CD14-positive monocyte (primary cell): Measurements from ENCODE around the gene MUC5AC. TPM values are rescaled to one million over a fixed set of nuclear protein-coding genes. Genes with fewer than 3 reads are reported as not detected.
"Not testable (repeated sequence)": the region's sequence is repeated elsewhere in the genome, so short reads cannot be mapped to it uniquely, and the experiment has no call there.

ENCODE experiments used
- DNase-seq, 3 donors: peaks; one replicate each; pipeline ENCODE4 v3.0.0-alpha.2; 2011 to 2022
- H2AFZ ChIP-seq: 2 replicates; pipeline ENCODE4 v1.6.0; 2012; ENCODE audit warnings: mild to moderate bottlenecking, low read depth, low read length, inconsistent platforms; ENCODE audit not compliant: insufficient read depth, poor library complexity, severe bottlenecking
- H3K27ac ChIP-seq, 2 donors: 1 replicate in 1 of 2; 2 replicates in 1 of 2; pipeline ENCODE4 v1.5.1; 2012 to 2013; ENCODE audit warnings: low read length in 2 of 2, control low read depth in 1 of 2, inconsistent platforms in 1 of 2, low read depth in 1 of 2, mild to moderate bottlenecking in 1 of 2
- H3K27me3 ChIP-seq, 2 donors: one replicate each; pipeline versions ENCODE4 v1.6.0 to v1.6.1; 2011 to 2013; ENCODE audit warnings: low read length in 2 of 2; ENCODE audit not compliant: control insufficient read depth in 2 of 2, insufficient read depth in 2 of 2
- H3K36me3 ChIP-seq, 2 donors: replicated peaks in 1 of 2; 1 replicate in 1 of 2; 2 replicates in 1 of 2; pipeline versions ENCODE4 v1.5.1 to v1.6.1; 2012 to 2013; ENCODE audit warnings: low read length in 2 of 2, control low read depth in 1 of 2, inconsistent platforms in 1 of 2, mild to moderate bottlenecking in 1 of 2; ENCODE audit not compliant: insufficient read depth in 2 of 2, control insufficient read depth in 1 of 2
- H3K4me1 ChIP-seq, 2 donors: 1 replicate in 1 of 2; 2 replicates in 1 of 2; pipeline versions ENCODE4 v1.5.1 to v1.6.1; 2012 to 2013; ENCODE audit warnings: low read length in 2 of 2, control low read depth in 1 of 2, inconsistent platforms in 1 of 2, mild to moderate bottlenecking in 1 of 2, moderate library complexity in 1 of 2; ENCODE audit not compliant: insufficient read depth in 2 of 2, control insufficient read depth in 1 of 2
- H3K4me2 ChIP-seq: replicated peaks from 2 replicates; pipeline ENCODE3; 2012; ENCODE audit warnings: low read length, moderate library complexity, mild to moderate bottlenecking; ENCODE audit not compliant: poor library complexity, severe bottlenecking; ENCODE audit errors: extremely low read depth
- H3K4me3 ChIP-seq, 3 experiments: fragments of 200-600 bp in 1 of 3; sonication (generic) in 1 of 3; replicated peaks in 1 of 3; 1 replicate in 2 of 3; 2 replicates in 1 of 3; pipeline ENCODE4 v1.5.1; 2011 to 2013; ENCODE audit warnings: low read length in 3 of 3, mild to moderate bottlenecking in 3 of 3, control low read depth in 2 of 3, low read depth in 2 of 3, inconsistent platforms in 1 of 3, moderate library complexity in 1 of 3
- H3K79me2 ChIP-seq: 2 replicates; pipeline ENCODE4 v1.6.0; 2012; ENCODE audit warnings: mild to moderate bottlenecking, control low read depth, inconsistent platforms, low read length, moderate library complexity; ENCODE audit not compliant: insufficient read depth
- H3K9ac ChIP-seq: 2 replicates; pipeline ENCODE4 v1.6.0; 2017; ENCODE audit warnings: low read length, mild to moderate bottlenecking; ENCODE audit not compliant: insufficient read depth, poor library complexity, severe bottlenecking
- H3K9me3 ChIP-seq, 2 donors: replicated peaks in 1 of 2; 1 replicate in 1 of 2; 2 replicates in 1 of 2; pipeline versions ENCODE4 v1.5.1 to v1.6.1; 2012 to 2013; ENCODE audit warnings: low read length in 2 of 2, control low read depth in 1 of 2; ENCODE audit not compliant: control insufficient read depth in 1 of 2, insufficient read depth in 1 of 2
- H4K20me1 ChIP-seq: 2 replicates; pipeline ENCODE4 v1.6.0; 2012; ENCODE audit warnings: mild to moderate bottlenecking, low read length, control low read depth, moderate library complexity; ENCODE audit not compliant: insufficient read depth
- H3K27ac Mint-ChIP-seq, 7 donors: one replicate each; pipeline ENCODE4 v1.8.0; 2020; ENCODE audit warnings: mild to moderate bottlenecking in 7 of 7, mixed read lengths in 7 of 7, moderate library complexity in 6 of 7, inconsistent platforms in 2 of 7
- H3K27me3 Mint-ChIP-seq, 3 donors: one replicate each; pipeline ENCODE4 v1.8.0; 2021 to 2022; ENCODE audit warnings: low read depth in 3 of 3, mild to moderate bottlenecking in 3 of 3, mixed read lengths in 3 of 3, moderate library complexity in 3 of 3, inconsistent platforms in 1 of 3
- H3K36me3 Mint-ChIP-seq, 2 donors: one replicate each; pipeline ENCODE4 v1.8.0; 2020; ENCODE audit warnings: mixed read lengths in 2 of 2, inconsistent platforms in 1 of 2, mild to moderate bottlenecking in 1 of 2
- H3K4me1 Mint-ChIP-seq: one replicate; pipeline ENCODE4 v1.8.0; 2020; ENCODE audit warnings: mild to moderate bottlenecking, mixed read lengths
- H3K4me3 Mint-ChIP-seq, 2 donors: one replicate each; pipeline ENCODE4 v1.8.0; 2020; ENCODE audit warnings: mild to moderate bottlenecking in 2 of 2, mixed read lengths in 2 of 2, moderate library complexity in 1 of 2
- H3K9me3 Mint-ChIP-seq, 7 donors: one replicate each; pipeline ENCODE4 v1.8.0; 2020 to 2022; ENCODE audit warnings: mixed read lengths in 7 of 7, mild to moderate bottlenecking in 6 of 7, moderate library complexity in 6 of 7, inconsistent platforms in 2 of 7
- WGBS: methylation state at CpG from one replicate; pipeline ENCODE4 v1.1.5; 2013; ENCODE audit warnings: missing lambda C conversion rate; ENCODE audit not compliant: insufficient coverage; 5-methylcytosine and 5-hydroxymethylcytosine counted together
- intact Hi-C, 2 donors: fragments of 100-400 bp; cut with micrococcal nuclease; formaldehyde crosslinking; loops; one replicate each; pipeline versions ENCODE4 v1.15.0 to v1.15.1; 2023
- polyA plus RNA-seq, 3 donors: library from polyadenylated mRNA; depleted of rRNA in 1 of 3; unstranded in 2 of 3; stranded (reverse) in 1 of 3; fragments of 300-500 nt in 2 of 3; fragments of >200 nt in 1 of 3; fragmentation: Illumina TruSeq in 2 of 3; gene quantifications; 1 replicate in 2 of 3; 2 replicates in 1 of 3; pipeline ENCODE4 v1.2.3, GENCODE V29; 2012 to 2021

Gene MUC5AC
- polyA plus RNA-seq, 3 donors: not detected

DNA sequence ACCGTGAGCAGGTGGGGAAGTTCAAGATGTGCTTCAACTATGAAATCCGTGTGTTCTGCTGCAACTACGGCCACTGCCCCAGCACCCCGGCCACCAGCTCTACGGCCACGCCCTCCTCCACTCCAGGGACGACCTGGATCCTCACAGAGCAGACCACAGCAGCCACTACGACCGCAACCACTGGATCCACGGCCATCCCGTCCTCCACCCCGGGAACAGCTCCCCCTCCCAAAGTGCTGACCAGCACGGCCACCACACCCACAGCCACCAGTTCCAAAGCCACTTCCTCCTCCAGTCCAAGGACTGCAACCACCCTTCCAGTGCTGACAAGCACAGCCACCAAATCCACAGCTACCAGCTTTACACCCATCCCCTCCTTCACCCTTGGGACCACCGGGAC is 88.0 kb downstream of the MUC5AC start:
- H4K20me1 ChIP-seq, H3K27ac ChIP-seq, H3K27me3 Mint-ChIP-seq, H3K4me2 ChIP-seq, H3K4me1 ChIP-seq, H3K36me3 ChIP-seq, DNase-seq, H3K27me3 ChIP-seq, H3K4me3 ChIP-seq, H3K79me2 ChIP-seq, H3K9ac ChIP-seq, intact Hi-C loops, H2AFZ ChIP-seq, H3K36me3 Mint-ChIP-seq, H3K4me1 Mint-ChIP-seq, H3K27ac Mint-ChIP-seq, H3K4me3 Mint-ChIP-seq: not testable (repeated sequence)
- peaks cover 57 to 70% (median 60%) of the 10 kb centered on the region in 7 donors for H3K9me3 Mint-ChIP-seq
- peaks cover 20 to 70% of the 10 kb centered on the region in 2 donors for H3K9me3 ChIP-seq
- 100% methylated on average over 6 of the region's 14 CpGs for WGBS

DNA sequence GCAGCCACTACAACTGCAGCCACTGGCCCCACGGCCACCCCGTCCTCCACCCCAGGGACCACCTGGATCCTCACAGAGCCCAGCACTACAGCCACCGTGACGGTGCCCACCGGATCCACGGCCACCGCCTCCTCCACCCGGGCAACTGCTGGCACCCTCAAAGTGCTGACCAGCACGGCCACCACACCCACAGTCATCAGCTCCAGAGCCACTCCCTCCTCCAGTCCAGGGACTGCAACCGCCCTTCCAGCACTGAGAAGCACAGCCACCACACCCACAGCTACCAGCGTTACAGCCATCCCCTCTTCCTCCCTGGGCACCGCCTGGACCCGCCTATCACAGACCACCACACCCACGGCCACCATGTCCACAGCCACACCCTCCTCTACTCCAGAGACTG is 88.5 kb downstream of the MUC5AC start:
- H3K27me3 ChIP-seq, H3K4me3 ChIP-seq, H2AFZ ChIP-seq, DNase-seq, H3K36me3 Mint-ChIP-seq, H4K20me1 ChIP-seq, H3K79me2 ChIP-seq, H3K4me1 Mint-ChIP-seq, H3K36me3 ChIP-seq, intact Hi-C loops, H3K27ac ChIP-seq, H3K4me3 Mint-ChIP-seq, H3K4me2 ChIP-seq, H3K27ac Mint-ChIP-seq, H3K27me3 Mint-ChIP-seq, H3K4me1 ChIP-seq, H3K9ac ChIP-seq: not testable (repeated sequence)
- H3K9me3 Mint-ChIP-seq: peaks cover 58 to 75% (median 63%) of the 10 kb centered on the region in 7 donors
- 98% methylated on average over 9 of the region's 14 CpGs for WGBS
- H3K9me3 ChIP-seq: peaks cover 23 to 70% of the 10 kb centered on the region in 2 donors

DNA sequence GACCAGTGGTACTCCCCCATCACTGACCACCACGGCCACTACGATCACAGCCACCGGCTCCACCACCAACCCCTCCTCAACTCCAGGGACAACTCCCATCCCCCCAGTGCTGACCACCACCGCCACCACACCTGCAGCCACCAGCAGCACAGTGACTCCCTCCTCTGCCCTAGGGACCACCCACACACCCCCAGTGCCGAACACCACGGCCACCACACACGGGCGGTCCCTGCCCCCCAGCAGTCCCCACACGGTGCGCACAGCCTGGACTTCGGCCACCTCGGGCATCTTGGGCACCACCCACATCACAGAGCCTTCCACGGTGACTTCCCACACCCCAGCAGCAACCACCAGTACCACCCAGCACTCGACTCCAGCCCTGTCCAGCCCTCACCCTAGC is 89.3 kb downstream of the MUC5AC start:
- H3K9ac ChIP-seq, H3K4me1 Mint-ChIP-seq, H3K79me2 ChIP-seq, intact Hi-C loops, H3K4me1 ChIP-seq, H3K4me3 Mint-ChIP-seq, H4K20me1 ChIP-seq, H3K27me3 ChIP-seq, H3K27ac Mint-ChIP-seq, H3K27ac ChIP-seq, H3K27me3 Mint-ChIP-seq, H3K4me2 ChIP-seq, H3K36me3 Mint-ChIP-seq, H3K36me3 ChIP-seq, DNase-seq, H2AFZ ChIP-seq, H3K4me3 ChIP-seq: not testable (repeated sequence)
- peaks cover 25 to 70% of the 10 kb centered on the region in 2 donors for H3K9me3 ChIP-seq
- peaks cover 58 to 77% (median 65%) of the 10 kb centered on the region in 7 donors for H3K9me3 Mint-ChIP-seq
- WGBS: 100% methylated on average over 4 of the region's 14 CpGs

DNA sequence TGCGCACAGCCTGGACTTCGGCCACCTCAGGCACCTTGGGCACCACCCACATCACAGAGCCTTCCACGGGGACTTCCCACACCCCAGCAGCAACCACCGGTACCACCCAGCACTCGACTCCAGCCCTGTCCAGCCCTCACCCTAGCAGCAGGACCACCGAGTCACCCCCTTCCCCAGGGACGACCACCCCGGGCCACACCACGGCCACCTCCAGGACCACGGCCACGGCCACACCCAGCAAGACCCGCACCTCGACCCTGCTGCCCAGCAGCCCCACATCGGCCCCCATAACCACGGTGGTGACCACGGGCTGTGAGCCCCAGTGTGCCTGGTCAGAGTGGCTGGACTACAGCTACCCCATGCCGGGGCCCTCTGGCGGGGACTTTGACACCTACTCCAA is 91.2 kb downstream of the MUC5AC start:
- peaks cover 17 to 62% of the 10 kb centered on the region in 2 donors for H3K9me3 ChIP-seq
- no CpG with 5 or more reads among the region's 18 CpGs for WGBS
- DNase-seq, H3K27ac Mint-ChIP-seq, H3K4me1 Mint-ChIP-seq, H2AFZ ChIP-seq, H3K79me2 ChIP-seq, H3K36me3 ChIP-seq, H3K27me3 Mint-ChIP-seq, H3K27me3 ChIP-seq, H3K4me3 Mint-ChIP-seq, H3K36me3 Mint-ChIP-seq, H3K4me2 ChIP-seq, H4K20me1 ChIP-seq, intact Hi-C loops, H3K4me3 ChIP-seq, H3K27ac ChIP-seq, H3K9ac ChIP-seq, H3K4me1 ChIP-seq: not testable (repeated sequence)
- peaks cover 50 to 70% (median 57%) of the 10 kb centered on the region in 7 donors for H3K9me3 Mint-ChIP-seq
